ENCODE data around the gene TTC24.

Gene TTC24

DNA sequence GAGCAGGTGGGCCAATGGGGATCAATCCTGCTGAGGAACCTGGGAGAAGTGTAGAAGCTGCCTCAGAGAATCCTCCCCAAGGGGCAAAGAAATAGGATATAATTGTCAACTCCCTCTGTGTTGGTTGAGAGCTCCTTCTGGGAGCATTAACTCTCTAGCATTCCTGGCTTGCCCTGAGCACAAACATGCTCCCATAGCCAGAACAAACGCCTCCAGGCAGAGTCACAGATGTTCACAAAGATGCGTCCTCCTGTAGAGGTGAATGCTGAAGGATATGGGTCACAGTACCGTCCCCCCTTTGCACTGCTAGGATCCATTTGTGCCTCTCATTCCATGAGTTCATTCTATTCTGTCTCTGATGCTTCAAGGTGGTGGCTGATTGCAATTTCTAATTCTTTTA is 52.8 kb downstream of the TTC24 start:
- in situ Hi-C loops (cut with HindIII; ENCODE audit: low sequenced_read_pairs): no loop called here

All from DLD1 (cell line).